HL-60 (cell line): ENCODE measurements around the gene CACNA1C.

Source experiments
- POLR2AphosphoS5 ChIP-seq: IDR thresholded peaks from 2 replicates; pipeline ENCODE4 v1.6.1; 2012; ENCODE audit warnings: low read depth
- REST ChIP-seq: IDR thresholded peaks from 2 replicates; pipeline ENCODE4 v1.6.1; 2012; ENCODE audit warnings: low read depth; ENCODE audit not compliant: insufficient replicate concordance
- TF ChIP-seq, protein P1 (sequence below): IDR thresholded peaks from one replicate; pipeline ENCODE4 v1.5.1; 2011; ENCODE audit warnings: low read length, control low read depth, inconsistent platforms; ENCODE audit not compliant: insufficient read depth

DNA sequence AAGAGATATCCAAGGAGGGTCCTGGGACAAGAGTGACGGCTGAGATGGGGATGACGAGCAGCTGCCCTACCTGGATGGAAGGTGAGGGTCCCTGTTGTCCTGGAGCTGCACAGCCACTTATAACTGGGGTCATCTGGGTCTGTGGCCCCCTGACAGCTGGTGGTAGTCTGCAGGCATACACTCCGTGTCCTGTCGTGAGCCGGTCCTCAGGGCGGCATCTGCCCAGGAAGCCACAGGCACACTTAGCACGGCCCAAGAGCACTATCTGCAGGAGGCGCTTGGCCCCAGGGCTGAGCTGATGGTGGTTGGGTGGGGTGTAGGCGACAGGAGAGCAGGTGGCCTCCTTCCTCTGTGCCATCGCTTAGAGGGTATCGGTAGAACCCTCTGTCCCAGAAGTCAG lies 248.1 kb downstream of the CACNA1C start:
- TF ChIP-seq, protein P1, sequence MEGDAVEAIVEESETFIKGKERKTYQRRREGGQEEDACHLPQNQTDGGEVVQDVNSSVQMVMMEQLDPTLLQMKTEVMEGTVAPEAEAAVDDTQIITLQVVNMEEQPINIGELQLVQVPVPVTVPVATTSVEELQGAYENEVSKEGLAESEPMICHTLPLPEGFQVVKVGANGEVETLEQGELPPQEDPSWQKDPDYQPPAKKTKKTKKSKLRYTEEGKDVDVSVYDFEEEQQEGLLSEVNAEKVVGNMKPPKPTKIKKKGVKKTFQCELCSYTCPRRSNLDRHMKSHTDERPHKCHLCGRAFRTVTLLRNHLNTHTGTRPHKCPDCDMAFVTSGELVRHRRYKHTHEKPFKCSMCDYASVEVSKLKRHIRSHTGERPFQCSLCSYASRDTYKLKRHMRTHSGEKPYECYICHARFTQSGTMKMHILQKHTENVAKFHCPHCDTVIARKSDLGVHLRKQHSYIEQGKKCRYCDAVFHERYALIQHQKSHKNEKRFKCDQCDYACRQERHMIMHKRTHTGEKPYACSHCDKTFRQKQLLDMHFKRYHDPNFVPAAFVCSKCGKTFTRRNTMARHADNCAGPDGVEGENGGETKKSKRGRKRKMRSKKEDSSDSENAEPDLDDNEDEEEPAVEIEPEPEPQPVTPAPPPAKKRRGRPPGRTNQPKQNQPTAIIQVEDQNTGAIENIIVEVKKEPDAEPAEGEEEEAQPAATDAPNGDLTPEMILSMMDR: no peak
- TF ChIP-seq POLR2AphosphoS5: no peak
- TF ChIP-seq REST: no peak
